IPS-18c (cell line): ENCODE data around the gene FAM76A.

Experiments used
- H3K4me3 ChIP-seq: 2 replicates; pipeline ENCODE4 v1.7.0; 2013; ENCODE audit warnings: low read depth, mild to moderate bottlenecking, low read length, moderate library complexity; ENCODE audit not compliant: insufficient read depth
- H3K9me3 ChIP-seq: one replicate; pipeline ENCODE4 v1.6.1; 2013; ENCODE audit warnings: mild to moderate bottlenecking, low read length, moderate library complexity; ENCODE audit not compliant: control insufficient read depth, insufficient read depth

FAM76A gene

GRCh38 chr1:27713869-27714513, 11.8 kb upstream of the FAM76A start:
- no peak overlapping the region for H3K4me3 ChIP-seq
- no peaks in the 10 kb centered on the region for H3K9me3 ChIP-seq

DNA sequence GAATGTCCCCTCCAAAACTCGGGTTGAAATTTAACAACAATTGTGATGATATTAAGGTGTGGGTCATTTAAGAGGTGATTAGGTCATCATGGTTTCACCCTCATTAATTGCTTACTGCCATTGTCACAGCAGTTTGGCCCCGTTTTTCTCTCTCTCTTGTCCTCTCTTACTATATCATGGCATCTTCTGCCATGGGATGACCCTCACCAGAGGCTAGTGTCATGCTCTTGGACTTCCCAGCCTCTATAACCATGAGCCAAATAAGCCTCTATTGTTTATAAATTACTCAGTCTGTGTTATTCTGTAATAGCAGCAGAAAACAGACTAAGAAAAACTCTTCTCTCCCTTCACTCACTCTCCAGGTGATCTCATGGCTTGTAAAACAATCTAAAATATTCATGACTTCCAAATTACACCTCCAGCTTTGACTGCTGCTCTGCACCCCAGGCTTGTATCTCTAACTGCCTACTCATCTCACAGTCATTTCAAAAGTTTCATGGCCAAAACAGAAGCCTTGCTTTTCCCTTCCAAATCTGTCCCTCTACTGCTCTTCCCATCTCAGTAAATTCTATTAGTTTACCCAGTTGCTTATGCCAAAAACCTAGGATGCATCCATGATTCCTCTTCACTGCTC, 9.4 kb upstream of the FAM76A start:
- Histone ChIP-seq H3K4me3 (no peak overlapping the region), H3K9me3 (no peaks in the 10 kb centered on the region)

- no peak overlapping the region for H3K4me3 ChIP-seq
- H3K9me3 ChIP-seq, result no peaks in the 10 kb centered on the region
Measured at GRCh38 chr1:27719286-27720251, 6.2 kb upstream of the FAM76A start.

DNA sequence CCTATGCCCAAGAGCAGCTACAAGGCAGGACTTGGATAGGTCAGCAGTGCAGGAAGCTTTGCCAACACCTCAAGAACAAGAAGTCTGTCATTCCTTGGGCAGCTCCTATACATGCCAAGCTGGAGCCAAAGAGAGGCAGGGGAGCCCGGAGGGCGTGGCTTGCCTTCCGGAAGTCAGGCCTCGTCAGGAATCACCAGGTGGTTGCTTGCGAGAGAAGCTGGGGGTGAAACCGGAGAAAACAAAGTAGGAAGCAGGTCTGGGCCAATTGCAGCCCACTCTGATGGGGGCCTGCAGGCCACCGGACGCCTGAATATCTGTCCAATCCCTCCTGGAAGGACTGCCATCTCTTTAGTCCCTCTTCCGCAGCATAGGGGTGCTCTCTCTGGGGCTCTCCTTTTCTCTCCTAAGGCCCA, 794 bp upstream of the FAM76A start:
- no peak overlapping the region for H3K4me3 ChIP-seq

GRCh38 chr1:27726173-27727044, 648 bp downstream of the FAM76A start:
- peak overlapping the region; percentile 84 for H3K4me3 ChIP-seq
- no peaks in the 10 kb centered on the region for H3K9me3 ChIP-seq

More for the DNA sequence above, 794 bp upstream of the FAM76A start:
- H3K9me3 ChIP-seq, result no peaks in the 10 kb centered on the region

DNA sequence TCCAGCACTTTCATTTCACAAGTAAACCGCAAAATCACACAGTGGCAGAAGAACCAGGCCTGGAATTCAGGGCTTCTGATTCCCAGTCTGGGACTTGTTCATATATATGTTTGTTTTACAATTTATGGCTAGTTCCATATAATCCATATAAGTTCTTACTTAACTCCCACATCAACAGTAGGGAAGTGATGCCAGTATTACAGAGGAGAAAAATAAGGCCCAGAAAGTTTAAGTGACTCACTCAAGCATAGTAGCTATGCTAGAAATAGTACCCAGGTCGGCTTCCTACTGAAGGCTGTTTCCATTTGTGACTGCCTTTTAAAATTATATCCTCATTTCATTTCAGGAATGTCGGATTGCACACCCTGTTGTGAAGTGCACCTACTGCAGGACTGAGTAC, 1.4 kb downstream of the FAM76A start:
- Histone ChIP-seq H3K4me3 (no peak overlapping the region), H3K9me3 (no peaks in the 10 kb centered on the region)

- Histone ChIP-seq H3K4me3 (no peak overlapping the region), H3K9me3 (no peaks in the 10 kb centered on the region)
Measured at GRCh38 chr1:27736252-27736651, 10.5 kb downstream of the FAM76A start.

DNA sequence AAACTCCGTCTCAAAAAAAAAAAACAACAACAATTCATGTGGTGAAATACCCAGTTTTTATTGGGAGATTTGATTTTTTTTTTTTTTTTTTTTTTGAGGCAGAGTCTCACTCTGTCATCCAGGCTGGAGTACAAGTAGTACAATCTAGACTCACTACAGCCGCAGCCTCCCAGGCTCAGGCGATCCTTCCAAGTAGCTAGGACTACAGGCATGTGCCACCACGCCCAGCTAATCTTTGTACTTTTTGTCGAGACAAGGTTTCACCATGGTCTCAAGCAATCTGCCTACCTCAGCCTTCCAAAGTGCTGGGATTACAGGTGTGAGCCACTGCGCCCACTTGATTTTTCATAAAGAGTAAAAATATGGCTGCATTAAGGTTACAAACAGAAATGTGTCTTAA, 15.4 kb downstream of the FAM76A start:
- no peak overlapping the region for H3K4me3 ChIP-seq
- no peaks in the 10 kb centered on the region for H3K9me3 ChIP-seq

- Histone ChIP-seq H3K9me3 (no peaks in the 10 kb centered on the region), H3K4me3 (no peak overlapping the region)
Measured at GRCh38 chr1:27744556-27744955, 18.8 kb downstream of the FAM76A start.

DNA sequence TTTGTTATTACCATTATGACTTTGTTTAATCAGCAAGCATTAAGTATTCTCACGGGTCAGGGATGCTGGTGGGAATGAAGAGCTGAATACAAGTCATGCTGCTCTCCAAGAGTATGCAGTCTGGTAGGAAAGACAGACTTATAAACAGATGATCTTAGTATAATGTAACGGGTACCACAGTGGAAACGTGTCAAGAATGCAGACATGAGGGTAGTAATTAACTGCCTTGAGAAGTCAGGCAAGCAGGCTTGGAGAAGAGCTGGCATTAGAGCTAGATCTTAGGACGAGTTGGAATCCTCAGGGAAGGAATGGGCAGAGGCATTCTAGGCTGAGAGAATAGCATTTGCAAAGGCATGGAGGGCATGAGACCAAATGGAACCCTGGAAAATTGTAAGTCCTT, 19.7 kb downstream of the FAM76A start:
- H3K9me3 ChIP-seq, result no peaks in the 10 kb centered on the region
- no peak overlapping the region for H3K4me3 ChIP-seq

- no peak overlapping the region for H3K4me3 ChIP-seq
Measured at GRCh38 chr1:27752360-27752759, 26.6 kb downstream of the FAM76A start.

GRCh38 chr1:27755286-27755685, 29.5 kb downstream of the FAM76A start:
- no peaks in the 10 kb centered on the region for H3K9me3 ChIP-seq
- H3K4me3 ChIP-seq, result no peak overlapping the region

More at GRCh38 chr1:27752360-27752759, 26.6 kb downstream of the FAM76A start:
- H3K9me3 ChIP-seq, result no peaks in the 10 kb centered on the region

- no peak overlapping the region for H3K4me3 ChIP-seq
- no peaks in the 10 kb centered on the region for H3K9me3 ChIP-seq
Measured at GRCh38 chr1:27755865-27756264, 30.1 kb downstream of the FAM76A start.

GRCh38 chr1:27759236-27759635, 33.5 kb downstream of the FAM76A start:
- no peaks in the 10 kb centered on the region for H3K9me3 ChIP-seq
- H3K4me3 ChIP-seq, result no peak overlapping the region

GRCh38 chr1:27760426-27760825, 34.7 kb downstream of the FAM76A start:
- Histone ChIP-seq H3K4me3 (no peak overlapping the region), H3K9me3 (no peaks in the 10 kb centered on the region)

DNA sequence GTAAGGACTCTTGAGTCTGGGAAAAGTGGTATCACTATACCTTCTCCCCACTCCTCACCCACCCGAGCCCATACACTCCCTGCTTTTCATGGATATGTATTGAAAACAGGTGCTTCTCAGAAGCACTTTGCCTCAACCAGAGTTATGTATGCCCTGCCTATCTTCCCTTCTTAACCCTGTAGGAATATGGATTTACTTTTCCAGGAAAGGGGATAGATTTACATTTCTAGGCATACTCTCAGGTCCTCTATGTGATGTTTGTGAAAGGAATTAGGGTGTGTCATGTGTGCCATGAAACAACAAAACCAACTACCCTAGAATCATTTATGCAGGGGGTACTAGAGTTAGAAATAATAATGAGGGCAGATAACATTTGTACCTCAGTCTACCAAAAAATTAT, 36.3 kb downstream of the FAM76A start:
- H3K4me3 ChIP-seq, result no peak overlapping the region
- no peaks in the 10 kb centered on the region for H3K9me3 ChIP-seq

- H3K4me3 ChIP-seq, result no peak overlapping the region
- no peaks in the 10 kb centered on the region for H3K9me3 ChIP-seq
Measured at GRCh38 chr1:27763358-27763757, 37.6 kb downstream of the FAM76A start.
